Stomach (tissue), 9 donors: ENCODE data around the gene OLFML2A. TPM values are rescaled to one million over a fixed set of nuclear protein-coding genes. Genes with fewer than 3 reads are reported as not detected.

Experiments
- DNase-seq, 2 donors: peaks; one replicate each; pipeline versions ENCODE4 v3.0.0 to v3.0.0-alpha.2; 2013 to 2019
- H3K27ac ChIP-seq, 5 donors: fragments of 200-600 bp in 4 of 5; sonication (generic) in 4 of 5; one replicate each; pipeline ENCODE4 v1.5.1; 2013 to 2019; ENCODE audit warnings: mild to moderate bottlenecking in 1 of 5, moderate library complexity in 1 of 5
- H3K27me3 ChIP-seq, 3 donors: fragments of 200-600 bp; sonication (generic); one replicate each; pipeline ENCODE4 v1.5.1; 2017 to 2019; ENCODE audit warnings: mixed run types in 1 of 3
- H3K36me3 ChIP-seq, 4 donors: fragments of 200-600 bp; sonication (generic); 1 replicate in 3 of 4; 2 replicates in 1 of 4; pipeline ENCODE4 v1.5.1; 2016 to 2019
- H3K4me1 ChIP-seq, 4 donors: fragments of 200-600 bp; sonication (generic); one replicate each; pipeline ENCODE4 v1.5.1; 2016 to 2019
- H3K4me3 ChIP-seq, 4 donors: fragments of 200-600 bp; sonication (generic) in 3 of 4; one replicate each; pipeline ENCODE4 v1.5.1; 2016 to 2019; ENCODE audit warnings: mild to moderate bottlenecking in 1 of 4
- H3K9me3 ChIP-seq, 4 donors: fragments of 200-600 bp; sonication (generic); one replicate each; pipeline ENCODE4 v1.5.1; 2016 to 2019
- EP300 ChIP-seq: sonication (generic); formaldehyde crosslinking; IDR thresholded peaks from one replicate; pipeline ENCODE4 v1.6.1; 2017; ENCODE audit warnings: antibody characterized with exemption
- POLR2A ChIP-seq, 4 donors: fragments of 450-650 bp; IDR thresholded peaks; one replicate each; pipeline ENCODE4 v1.6.1; 2016; ENCODE audit warnings: antibody characterized with exemption in 4 of 4, control low read depth in 2 of 4, mild to moderate bottlenecking in 1 of 4, moderate library complexity in 1 of 4
- POLR2AphosphoS5 ChIP-seq, 3 donors: sonication (generic); formaldehyde crosslinking; IDR thresholded peaks; one replicate each; pipeline ENCODE4 v1.6.1; 2016; ENCODE audit warnings: antibody characterized with exemption in 3 of 3
- WGBS, 5 donors: extraction: QIAGEN DNeasy Blood & Tissue Kit in 3 of 5; methylation state at CpG; one replicate each; pipeline versions ENCODE4 v1.1.5 to v1.1.7; 2013 to 2018; 5-methylcytosine and 5-hydroxymethylcytosine counted together
- intact Hi-C: fragments of 100-400 bp; cut with DNase I; formaldehyde crosslinking; loops from one replicate; pipeline ENCODE4 v1.15.1; 2023; ENCODE audit warnings: low total_unique reads
- polyA plus RNA-seq, 3 donors: library from polyadenylated mRNA; stranded (reverse); fragments of 200-250 nt; gene quantifications; one replicate each; pipeline ENCODE4 v1.2.3, GENCODE V29; 2013
- total RNA-seq, 5 donors: library from RNA; depleted of rRNA; stranded (reverse); fragments of >200 nt; gene quantifications; one replicate each; pipeline versions ENCODE4 v1.1.0 to v1.2.3, GENCODE V29; 2014 to 2016
- TF ChIP-seq, protein P1 (sequence below), 7 experiments: fragments of 450-650 bp in 4 of 7; fragments of 200-600 bp in 3 of 7; sonication (generic) in 3 of 7; IDR thresholded peaks; one replicate each; pipeline ENCODE4 v1.5.1; 2016 to 2019; ENCODE audit warnings: antibody characterized with exemption in 7 of 7, control low read depth in 2 of 7, mild to moderate bottlenecking in 1 of 7
- donor health status: healthy with polysubstance abuse.
- donor health status: Bipolar disorder and iron deficiency.
- donor health status: healthy.

The OLFML2A gene
- total and polyA plus RNA-seq, 8 donors, result 0.56 to 91.2 (median 3.5) TPM

DNA sequence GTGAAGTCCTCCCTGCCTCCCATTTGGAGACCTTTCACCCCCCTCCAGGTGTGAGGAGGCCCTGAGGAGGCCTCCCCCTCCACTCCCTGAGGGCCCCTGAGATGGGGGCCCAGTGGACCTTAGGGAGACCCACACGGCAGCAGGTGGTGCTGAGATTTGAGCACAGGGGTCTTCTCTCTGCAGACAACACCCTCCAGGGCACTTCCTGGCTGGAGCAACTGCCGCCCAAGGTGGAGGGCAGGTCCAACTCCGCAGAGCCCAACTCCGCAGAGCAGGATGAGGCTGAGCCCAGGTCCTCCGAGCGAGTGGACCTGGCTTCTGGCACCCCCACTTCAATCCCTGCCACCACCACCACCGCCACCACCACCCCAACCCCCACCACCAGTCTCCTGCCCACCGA is 27.0 kb downstream of the OLFML2A start:
- no peaks in the 10 kb centered on the region for H3K9me3 ChIP-seq
- H3K4me3 ChIP-seq, result no peak overlapping the region
- no peaks in the 10 kb centered on the region for H3K4me1 ChIP-seq
- 91 to 98% (median 94%) methylated on average over 7 to 8 of the region's 8 CpGs for WGBS, 5 donors
- no peaks in the 10 kb centered on the region for H3K27me3 ChIP-seq
- H3K27ac ChIP-seq, result no peak overlapping the region
- intact Hi-C loops, result no loop called here
- DNase-seq, result no peak
- peaks cover 0 to 13% (median 0%) of the 10 kb centered on the region in 4 donors for H3K36me3 ChIP-seq
- no peak for TF ChIP-seq POLR2A (IDR thresholded peaks at IDR 0.05)
- TF ChIP-seq POLR2AphosphoS5 (IDR thresholded peaks at IDR 0.05), result no peak
- TF ChIP-seq, protein P1, sequence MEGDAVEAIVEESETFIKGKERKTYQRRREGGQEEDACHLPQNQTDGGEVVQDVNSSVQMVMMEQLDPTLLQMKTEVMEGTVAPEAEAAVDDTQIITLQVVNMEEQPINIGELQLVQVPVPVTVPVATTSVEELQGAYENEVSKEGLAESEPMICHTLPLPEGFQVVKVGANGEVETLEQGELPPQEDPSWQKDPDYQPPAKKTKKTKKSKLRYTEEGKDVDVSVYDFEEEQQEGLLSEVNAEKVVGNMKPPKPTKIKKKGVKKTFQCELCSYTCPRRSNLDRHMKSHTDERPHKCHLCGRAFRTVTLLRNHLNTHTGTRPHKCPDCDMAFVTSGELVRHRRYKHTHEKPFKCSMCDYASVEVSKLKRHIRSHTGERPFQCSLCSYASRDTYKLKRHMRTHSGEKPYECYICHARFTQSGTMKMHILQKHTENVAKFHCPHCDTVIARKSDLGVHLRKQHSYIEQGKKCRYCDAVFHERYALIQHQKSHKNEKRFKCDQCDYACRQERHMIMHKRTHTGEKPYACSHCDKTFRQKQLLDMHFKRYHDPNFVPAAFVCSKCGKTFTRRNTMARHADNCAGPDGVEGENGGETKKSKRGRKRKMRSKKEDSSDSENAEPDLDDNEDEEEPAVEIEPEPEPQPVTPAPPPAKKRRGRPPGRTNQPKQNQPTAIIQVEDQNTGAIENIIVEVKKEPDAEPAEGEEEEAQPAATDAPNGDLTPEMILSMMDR (IDR thresholded peaks at IDR 0.05), result no peak
- no peak for TF ChIP-seq EP300

DNA sequence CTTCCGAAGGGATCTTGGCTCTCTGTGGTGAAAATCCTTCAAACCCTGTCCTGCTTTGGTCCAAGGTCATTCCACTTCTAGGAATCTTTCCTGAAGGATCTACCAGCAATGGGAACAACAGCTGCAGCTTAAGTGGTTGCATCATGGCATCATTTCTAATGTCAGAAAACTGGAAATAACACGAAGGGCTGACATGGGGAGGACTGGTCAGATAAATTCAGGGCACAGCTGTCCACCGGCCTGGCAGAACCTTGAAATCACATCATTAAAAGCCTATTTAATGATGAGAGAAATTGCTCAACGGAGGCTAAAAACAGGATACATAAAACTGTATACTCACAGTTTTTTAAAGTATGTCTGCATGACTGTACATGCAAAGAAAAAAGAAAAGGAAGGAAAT is 28.3 kb downstream of the OLFML2A start:
- intact Hi-C loops, result no loop called here

DNA sequence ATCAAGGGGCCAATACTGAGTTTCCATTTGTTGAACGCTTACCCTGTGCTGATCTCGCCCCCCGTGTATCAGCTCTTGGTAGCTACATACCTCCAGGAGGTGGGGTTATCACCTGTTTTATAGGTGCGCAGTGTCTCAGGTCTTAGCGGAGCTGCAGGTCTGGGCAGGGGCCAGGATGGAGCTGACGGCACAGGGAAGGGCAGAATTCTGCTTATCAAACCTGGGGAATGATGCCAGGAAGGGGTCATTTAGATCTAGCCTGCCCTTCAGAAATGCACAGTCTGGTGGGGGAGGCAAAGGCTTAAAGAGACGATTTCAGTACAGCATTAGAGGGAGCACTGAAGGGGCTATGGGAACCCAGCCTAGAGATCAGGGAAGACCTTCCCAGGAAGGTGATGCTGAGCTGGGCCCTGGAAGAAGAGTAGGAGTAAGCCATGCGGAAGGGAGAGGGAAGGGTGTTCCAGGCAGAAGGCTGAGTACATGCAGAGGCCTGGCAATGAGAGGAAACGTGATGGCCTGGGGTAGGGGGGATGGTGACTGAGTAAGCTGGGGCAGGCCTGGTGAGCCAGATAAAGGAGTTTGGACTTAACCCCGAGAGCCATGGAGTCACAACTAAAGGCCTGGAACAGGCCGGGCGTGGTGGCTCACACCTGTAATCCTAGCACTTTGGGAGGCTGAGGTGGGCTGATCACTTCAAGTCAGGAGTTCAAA is 31.5 kb downstream of the OLFML2A start:
- Histone ChIP-seq H3K27me3 (no peaks in the 10 kb centered on the region), H3K4me3 (no peak overlapping the region), H3K36me3 (peaks cover 0 to 11% (median 0%) of the 10 kb centered on the region in 4 donors), H3K9me3 (no peaks in the 10 kb centered on the region), H3K27ac (no peak overlapping the region), H3K4me1 (peaks cover 0 to 18% (median 5%) of the 10 kb centered on the region in 4 donors)
- TF ChIP-seq EP300, result no peak
- no peak for TF ChIP-seq POLR2A (IDR thresholded peaks at IDR 0.05)
- TF ChIP-seq, protein P1 (IDR thresholded peaks at IDR 0.05), result no peak
- no peak for TF ChIP-seq POLR2AphosphoS5 (IDR thresholded peaks at IDR 0.05)
- DNase-seq, result no peak
- intact Hi-C loops, result no loop called here
- WGBS, 5 donors, result 57 to 78% (median 73%) methylated on average over 11 to 12 of the region's 12 CpGs

More for the DNA sequence above, 28.3 kb downstream of the OLFML2A start:
- TF ChIP-seq POLR2AphosphoS5 (IDR thresholded peaks at IDR 0.05), result no peak
- TF ChIP-seq POLR2A (IDR thresholded peaks at IDR 0.05), result no peak
- TF ChIP-seq, protein P1 (IDR thresholded peaks at IDR 0.05), result no peak
- no peak for TF ChIP-seq EP300
- no peaks in the 10 kb centered on the region for H3K9me3 ChIP-seq
- no peak overlapping the region for H3K4me3 ChIP-seq
- no peak for DNase-seq
- no peaks in the 10 kb centered on the region for H3K27me3 ChIP-seq
- H3K36me3 ChIP-seq, result peaks cover 0 to 19% (median 0%) of the 10 kb centered on the region in 4 donors
- H3K27ac ChIP-seq, result no peak overlapping the region
- 64 to 81% (median 76%) methylated on average over 4 of the region's 4 CpGs for WGBS, 5 donors
- no peaks in the 10 kb centered on the region for H3K4me1 ChIP-seq

DNA sequence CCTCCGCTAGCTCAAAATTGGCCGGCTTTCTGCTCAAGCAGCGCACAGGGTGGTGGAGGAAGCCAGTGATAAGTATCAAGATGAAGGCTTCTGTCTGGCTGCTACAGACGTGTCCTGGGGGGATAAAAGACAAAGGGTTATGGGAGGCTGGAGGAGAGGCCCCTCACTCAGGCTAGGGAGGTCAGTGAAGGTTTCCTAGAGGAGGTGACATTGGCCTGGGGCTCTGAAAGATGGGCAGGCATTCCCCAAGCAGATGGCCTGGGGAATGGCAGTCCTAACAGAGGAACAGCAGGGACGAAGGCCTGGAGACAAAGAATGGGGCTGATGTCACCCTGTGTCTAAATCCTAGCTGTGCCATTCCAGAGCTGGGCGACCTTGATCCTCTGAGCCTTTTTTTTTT is 32.3 kb downstream of the OLFML2A start:
- 89 to 94% (median 91%) methylated on average over 6 of the region's 6 CpGs for WGBS, 5 donors
- Histone ChIP-seq H3K4me1 (peaks cover 0 to 18% (median 5%) of the 10 kb centered on the region in 4 donors), H3K4me3 (no peak overlapping the region), H3K27ac (no peak overlapping the region), H3K27me3 (no peaks in the 10 kb centered on the region), H3K36me3 (peaks cover 0 to 11% (median 0%) of the 10 kb centered on the region in 4 donors), H3K9me3 (no peaks in the 10 kb centered on the region)
- TF ChIP-seq POLR2A (IDR thresholded peaks at IDR 0.05), result no peak
- no peak for TF ChIP-seq POLR2AphosphoS5 (IDR thresholded peaks at IDR 0.05)
- TF ChIP-seq, protein P1 (IDR thresholded peaks at IDR 0.05), result no peak
- no peak for TF ChIP-seq EP300
- intact Hi-C loops, result no loop called here
- DNase-seq, result no peak
